Ishikawa (cell line): ENCODE results near the gene SRC.

Experiments
- CEBPB ChIP-seq: IDR thresholded peaks from 2 replicates; pipeline ENCODE4 v1.6.1; 2012
- CREB1 ChIP-seq: IDR thresholded peaks from 2 replicates; pipeline ENCODE4 v1.6.1; 2012; ENCODE audit warnings: low read depth
- EGR1 ChIP-seq: IDR thresholded peaks from 2 replicates; pipeline ENCODE4 v1.6.1; 2012
- EP300 ChIP-seq: IDR thresholded peaks from 2 replicates; pipeline ENCODE4 v1.6.1; 2012; ENCODE audit warnings: borderline replicate concordance
- FOXM1 ChIP-seq: IDR thresholded peaks from 2 replicates; pipeline ENCODE4 v1.6.1; 2012; ENCODE audit warnings: low read depth, borderline replicate concordance
- NFIC ChIP-seq: IDR thresholded peaks from 2 replicates; pipeline ENCODE4 v1.6.1; 2012
- RAD21 ChIP-seq: IDR thresholded peaks from 2 replicates; pipeline ENCODE4 v1.6.1; 2012; ENCODE audit warnings: low read depth
- TAF1 ChIP-seq: IDR thresholded peaks from 2 replicates; pipeline ENCODE4 v1.6.1; 2012; ENCODE audit warnings: low read depth, mild to moderate bottlenecking
- TCF12 ChIP-seq: IDR thresholded peaks from 2 replicates; pipeline ENCODE4 v1.6.1; 2012; ENCODE audit warnings: low read depth
- TEAD4 ChIP-seq: IDR thresholded peaks from 2 replicates; pipeline ENCODE4 v1.6.1; 2012
- YY1 ChIP-seq: IDR thresholded peaks from 2 replicates; pipeline ENCODE4 v1.6.1; 2012; ENCODE audit warnings: low read depth
- ZBTB7A ChIP-seq: IDR thresholded peaks from 2 replicates; pipeline ENCODE4 v1.6.1; 2012; ENCODE audit warnings: low read depth
- TF ChIP-seq, protein P1 (sequence below): IDR thresholded peaks from 2 replicates; pipeline ENCODE4 v1.6.1; 2012; ENCODE audit warnings: low read depth, mild to moderate bottlenecking
- TF ChIP-seq, protein P2 (sequence below): IDR thresholded peaks from 2 replicates; pipeline ENCODE4 v1.6.1; 2012
- TF ChIP-seq, protein P3 (sequence below): IDR thresholded peaks from 2 replicates; pipeline ENCODE4 v1.6.1; 2012

SRC gene

DNA sequence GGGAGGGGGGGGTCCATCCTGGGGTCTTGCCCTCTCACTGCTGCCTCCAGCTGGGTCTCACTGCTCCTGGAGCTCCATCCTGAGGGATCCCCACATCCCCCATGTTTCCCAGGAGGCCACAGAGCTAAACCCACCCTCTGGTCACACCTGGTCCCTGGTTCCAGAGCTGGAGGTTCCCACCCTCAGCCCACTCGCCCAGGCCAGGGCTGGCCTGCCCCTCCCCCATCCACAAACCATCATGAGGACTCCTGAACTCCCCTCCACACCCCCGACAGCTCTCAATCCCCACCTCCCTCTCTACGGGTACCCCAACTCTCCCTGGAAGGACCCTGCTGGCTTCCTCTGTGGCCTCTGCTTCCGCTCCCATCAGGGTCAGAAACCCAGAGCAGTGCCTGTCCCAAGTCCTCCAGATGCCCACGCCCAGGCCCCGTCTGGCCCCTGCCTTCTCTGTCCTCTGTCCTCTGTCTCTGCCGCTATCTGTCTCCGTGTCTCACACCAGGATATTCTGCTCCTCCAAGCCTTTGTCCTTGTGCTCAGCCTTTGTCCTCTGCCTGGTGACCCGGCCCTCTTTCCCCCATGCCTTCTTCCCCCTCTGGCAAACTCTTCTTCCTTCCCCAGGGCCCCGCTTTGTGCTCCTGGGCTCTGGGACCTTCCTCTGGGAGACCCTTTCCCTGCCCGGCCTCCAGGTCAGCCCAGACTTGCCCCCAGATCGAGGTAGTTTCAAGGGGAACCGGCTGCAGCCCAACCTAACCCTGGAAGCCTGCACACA is 74.0 kb downstream of the SRC start:
- TF ChIP-seq NFIC (no peak), CREB1 (no peak), EGR1 (no peak), YY1 (no peak), CEBPB (no peak), TCF12 (no peak), EP300 (no peak), RAD21 (no peak), FOXM1 (no peak), ZBTB7A (no peak), TEAD4 (no peak), TAF1 (no peak)
- TF ChIP-seq, protein P1, sequence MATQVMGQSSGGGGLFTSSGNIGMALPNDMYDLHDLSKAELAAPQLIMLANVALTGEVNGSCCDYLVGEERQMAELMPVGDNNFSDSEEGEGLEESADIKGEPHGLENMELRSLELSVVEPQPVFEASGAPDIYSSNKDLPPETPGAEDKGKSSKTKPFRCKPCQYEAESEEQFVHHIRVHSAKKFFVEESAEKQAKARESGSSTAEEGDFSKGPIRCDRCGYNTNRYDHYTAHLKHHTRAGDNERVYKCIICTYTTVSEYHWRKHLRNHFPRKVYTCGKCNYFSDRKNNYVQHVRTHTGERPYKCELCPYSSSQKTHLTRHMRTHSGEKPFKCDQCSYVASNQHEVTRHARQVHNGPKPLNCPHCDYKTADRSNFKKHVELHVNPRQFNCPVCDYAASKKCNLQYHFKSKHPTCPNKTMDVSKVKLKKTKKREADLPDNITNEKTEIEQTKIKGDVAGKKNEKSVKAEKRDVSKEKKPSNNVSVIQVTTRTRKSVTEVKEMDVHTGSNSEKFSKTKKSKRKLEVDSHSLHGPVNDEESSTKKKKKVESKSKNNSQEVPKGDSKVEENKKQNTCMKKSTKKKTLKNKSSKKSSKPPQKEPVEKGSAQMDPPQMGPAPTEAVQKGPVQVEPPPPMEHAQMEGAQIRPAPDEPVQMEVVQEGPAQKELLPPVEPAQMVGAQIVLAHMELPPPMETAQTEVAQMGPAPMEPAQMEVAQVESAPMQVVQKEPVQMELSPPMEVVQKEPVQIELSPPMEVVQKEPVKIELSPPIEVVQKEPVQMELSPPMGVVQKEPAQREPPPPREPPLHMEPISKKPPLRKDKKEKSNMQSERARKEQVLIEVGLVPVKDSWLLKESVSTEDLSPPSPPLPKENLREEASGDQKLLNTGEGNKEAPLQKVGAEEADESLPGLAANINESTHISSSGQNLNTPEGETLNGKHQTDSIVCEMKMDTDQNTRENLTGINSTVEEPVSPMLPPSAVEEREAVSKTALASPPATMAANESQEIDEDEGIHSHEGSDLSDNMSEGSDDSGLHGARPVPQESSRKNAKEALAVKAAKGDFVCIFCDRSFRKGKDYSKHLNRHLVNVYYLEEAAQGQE: no peak
- TF ChIP-seq, protein P2, sequence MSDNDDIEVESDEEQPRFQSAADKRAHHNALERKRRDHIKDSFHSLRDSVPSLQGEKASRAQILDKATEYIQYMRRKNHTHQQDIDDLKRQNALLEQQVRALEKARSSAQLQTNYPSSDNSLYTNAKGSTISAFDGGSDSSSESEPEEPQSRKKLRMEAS: no peak
- TF ChIP-seq, protein P3, sequence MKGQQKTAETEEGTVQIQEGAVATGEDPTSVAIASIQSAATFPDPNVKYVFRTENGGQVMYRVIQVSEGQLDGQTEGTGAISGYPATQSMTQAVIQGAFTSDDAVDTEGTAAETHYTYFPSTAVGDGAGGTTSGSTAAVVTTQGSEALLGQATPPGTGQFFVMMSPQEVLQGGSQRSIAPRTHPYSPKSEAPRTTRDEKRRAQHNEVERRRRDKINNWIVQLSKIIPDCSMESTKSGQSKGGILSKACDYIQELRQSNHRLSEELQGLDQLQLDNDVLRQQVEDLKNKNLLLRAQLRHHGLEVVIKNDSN: no peak

GRCh38 chr20:37420610-37421009 is 74.7 kb downstream of the SRC start:
- TF ChIP-seq FOXM1: no peak
- TF ChIP-seq TCF12: no peak
- TF ChIP-seq, protein P3: no peak
- no peak for TF ChIP-seq TEAD4
- TF ChIP-seq, protein P1: no peak
- TF ChIP-seq, protein P2: no peak
- TF ChIP-seq CREB1: no peak
- no peak for TF ChIP-seq YY1
- TF ChIP-seq TAF1: no peak
- no peak for TF ChIP-seq ZBTB7A
- TF ChIP-seq RAD21: no peak
- no peak for TF ChIP-seq EP300
- no peak for TF ChIP-seq NFIC
- TF ChIP-seq EGR1: no peak
- no peak for TF ChIP-seq CEBPB

GRCh38 chr20:37421060-37421905 is 75.3 kb downstream of the SRC start:
- TF ChIP-seq TCF12 (no peak), TAF1 (no peak), FOXM1 (no peak), EP300 (no peak), ZBTB7A (no peak), YY1 (no peak), CREB1 (no peak), CEBPB (no peak)

DNA sequence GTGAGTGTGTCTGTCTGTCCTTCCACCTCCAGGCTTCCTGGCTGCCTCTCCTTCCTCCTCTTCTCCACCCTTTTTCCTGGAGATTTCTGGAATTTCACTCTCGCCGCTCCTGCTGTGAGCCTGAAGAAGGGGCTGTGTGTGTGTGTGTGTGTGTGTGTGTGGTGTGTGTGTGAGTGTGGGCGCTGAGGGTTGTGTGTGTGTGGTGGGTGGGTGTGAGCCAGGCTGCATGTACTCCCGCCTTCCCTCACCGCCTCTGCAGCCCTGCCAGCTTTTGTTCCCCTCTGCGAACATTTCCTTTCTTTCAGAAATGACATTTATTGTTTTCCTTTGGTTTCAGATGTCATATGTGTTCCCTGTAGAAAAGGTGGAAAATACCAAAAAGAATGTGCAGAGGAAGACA is 76.0 kb downstream of the SRC start:
- TF ChIP-seq CREB1: no peak
- no peak for TF ChIP-seq EGR1
- no peak for TF ChIP-seq TAF1
- no peak for TF ChIP-seq YY1
- TF ChIP-seq, protein P2: no peak
- TF ChIP-seq ZBTB7A: no peak
- no peak for TF ChIP-seq RAD21
- no peak for TF ChIP-seq TCF12

DNA sequence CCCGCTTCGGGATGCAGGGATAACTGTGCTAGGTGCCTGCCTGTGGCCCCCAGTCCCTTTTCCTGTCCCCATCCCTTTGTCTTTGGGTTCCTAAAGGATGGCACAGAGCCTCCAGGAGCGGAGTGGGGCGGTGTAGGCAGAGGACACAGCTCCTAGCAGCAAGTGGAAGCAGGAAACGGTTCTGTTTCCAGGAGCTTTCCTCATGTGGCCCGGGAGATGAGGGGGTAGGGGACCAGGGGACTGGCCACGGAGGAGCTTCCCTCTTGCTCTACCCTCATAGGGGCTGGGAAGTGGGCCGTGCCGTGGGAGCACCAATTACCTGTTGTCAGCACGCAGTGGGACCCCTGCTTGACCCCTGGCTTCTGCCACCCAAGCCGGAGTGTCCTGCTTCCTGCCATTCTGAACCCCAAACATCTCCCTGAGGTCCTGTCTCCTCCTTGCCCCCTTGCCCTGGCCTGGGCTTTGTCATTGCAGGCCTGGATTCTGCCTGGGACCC is 76.9 kb downstream of the SRC start:
- TF ChIP-seq EP300 (no peak), ZBTB7A (no peak), EGR1 (no peak), RAD21 (no peak), CEBPB (no peak)
- TF ChIP-seq, protein P3: no peak
